ENCODE results near the gene GPR83. TPM values are rescaled to one million over a fixed set of nuclear protein-coding genes. Genes with fewer than 3 reads are reported as not detected.

GPR83 gene
- total and polyA plus RNA-seq, 2 of the 4 experiments (the other 2 are of a cell fraction): under 0.01 to 0.07 TPM

DNA sequence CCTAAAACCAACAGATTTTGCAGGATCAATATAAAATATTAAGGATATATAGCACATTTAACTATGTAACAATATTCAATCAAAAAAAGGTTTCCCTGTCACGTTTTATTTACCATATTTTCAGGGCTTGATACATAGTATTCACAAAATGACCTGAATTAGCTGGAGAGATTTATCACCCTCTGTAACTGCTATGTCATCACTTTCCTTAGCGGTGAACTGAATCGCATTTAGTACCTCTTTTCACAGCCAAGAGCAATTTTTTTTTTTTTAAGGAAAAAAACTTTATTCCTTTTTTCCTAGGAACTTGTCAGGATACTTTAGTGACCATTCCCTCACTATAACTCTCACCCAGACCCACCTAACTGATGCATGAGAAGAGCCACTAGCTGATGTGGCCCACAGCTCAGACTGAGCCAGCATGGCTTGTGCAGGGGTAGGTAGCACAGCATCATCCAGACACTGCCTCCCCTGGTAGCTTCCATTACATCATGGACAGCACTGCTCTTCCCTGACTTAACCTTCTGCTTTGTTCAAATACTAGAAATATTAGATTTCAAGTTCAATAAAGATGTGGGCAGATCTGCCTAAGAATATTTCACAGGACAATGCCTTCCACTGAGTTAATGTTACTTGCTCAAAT is 17.0 kb upstream of the GPR83 start:
- Histone ChIP-seq H4K5ac (ENCODE audit: low read depth, low read length) (no peak overlapping the region), H3K79me1 (ENCODE audit: low read depth in 1 of 2, low read length in 2 of 2) (no peaks in the 10 kb centered on the region), H3K9me3 (ENCODE audit: control insufficient read depth, insufficient read depth, low read length) (no peaks in the 10 kb centered on the region), H3K36me3 (ENCODE audit: control insufficient read depth, insufficient read depth, low read length) (no peaks in the 10 kb centered on the region), H3K27ac (ENCODE audit: insufficient read depth, low read length) (no peak overlapping the region), H4K91ac (ENCODE audit: insufficient read depth, low read depth, low read length) (no peak overlapping the region), H3K56ac (ENCODE audit: extremely low read depth, insufficient read depth, low read length) (no peak overlapping the region), H2BK5ac (ENCODE audit: low read depth, low read length, poor library complexity, severe bottlenecking) (no peak overlapping the region), H4K20me1 (ENCODE audit: insufficient read depth, low read length) (no peaks in the 10 kb centered on the region), H3K27me3 (ENCODE audit: control insufficient read depth, insufficient read depth, low read length) (no peaks in the 10 kb centered on the region), H2BK20ac (ENCODE audit: low read depth, low read length) (no peak overlapping the region), H3K4me1 (ENCODE audit: control insufficient read depth, insufficient read depth, low read length) (no peaks in the 10 kb centered on the region), H4K8ac (ENCODE audit: low read depth in 2 of 2, low read length in 2 of 2) (no peak overlapping the region), H3K14ac (replicated peaks; ENCODE audit: low read depth, low read length) (no peak overlapping the region), H2BK120ac (ENCODE audit: low read depth, low read length) (no peak overlapping the region), H3K4me2 (ENCODE audit: low read depth, low read length) (no peak overlapping the region), H2AK5ac (ENCODE audit: low read depth, low read length) (no peak overlapping the region), H2AFZ (replicated peaks; ENCODE audit: low read length, poor library complexity) (no peak overlapping the region), H2AK9ac (replicated peaks; ENCODE audit: low read depth, low read length, poor library complexity) (no peak overlapping the region), H3K23ac (ENCODE audit: low read depth, low read length) (no peak overlapping the region), H3K9ac (ENCODE audit: low read depth, low read length) (no peak overlapping the region), H3K4me3 (ENCODE audit: insufficient read depth, low read depth, low read length) (no peak overlapping the region), H2BK15ac (ENCODE audit: low read depth, low read length) (no peak overlapping the region), H3K4ac (ENCODE audit: low read depth, low read length) (no peak overlapping the region), H3K18ac (ENCODE audit: low read depth, low read length) (no peak overlapping the region), H3K9me1 (ENCODE audit: insufficient read depth, low read length) (no peaks in the 10 kb centered on the region)
- BruUV-seq (replicated peaks): no TSS peak
- in situ Hi-C loops (cut with MboI; ENCODE audit: low sequenced_read_pairs): no loop called here
- 75% methylated on average over 2 of the region's 3 CpGs; no CpG with 5 or more reads in 1 of the 2 experiments for WGBS, 2 experiments (ENCODE audit: extremely low coverage in 2 of 2, insufficient read length in 1 of 2)
- ChIA-PET CTCF (interaction anchor here (1.1 to 4.2 kb wide), 6 partner anchors 12 to 523 kb away, joined by 3 to 15 read pairs (median 6); no protein-coding TSS in a partner anchor), POLR2A (ENCODE audit: unreplicated experiment) (no interaction called here)
- DNase-seq: no peak
- no peak for ATAC-seq (ENCODE audit: low read depth)
- dilution Hi-C loops (cut with HindIII; ENCODE audit: low sequenced_read_pairs, unreplicated experiment): no loop called here
- intact Hi-C loops (cut with micrococcal nuclease): no loop called here
- TF ChIP-seq FOS (IDR thresholded peaks at IDR 0.05; ENCODE audit: low read depth, low read length): no peak
- TF ChIP-seq MAFK (IDR thresholded peaks at IDR 0.05; ENCODE audit: low read depth, low read length): peak; percentile 75

Data from IMR-90 (cell line).